Naive B cell (primary cell): ENCODE results near the gene GREB1L. TPM values are rescaled to one million over a fixed set of nuclear protein-coding genes. Genes with fewer than 3 reads are reported as not detected.
"Not testable (repeated sequence)": the region's sequence is repeated elsewhere in the genome, so short reads cannot be mapped to it uniquely, and the experiment has no call there.

Source experiments
- ATAC-seq, 2 donors: fragments of 150-1000 bp; cut with Tn5 transposase; 2 replicates each; pipeline ENCODE4 v1.10.0; 2021; ENCODE audit warnings: low read depth in 2 of 2, mild to moderate bottlenecking in 2 of 2, moderate library complexity in 2 of 2
- DNase-seq: peaks from one replicate; pipeline ENCODE4 v3.0.0; 2022
- H3K27ac Mint-ChIP-seq, 6 donors: one replicate each; pipeline ENCODE4 v1.8.0; 2020 to 2022; ENCODE audit warnings: mild to moderate bottlenecking in 6 of 6, mixed read lengths in 6 of 6, moderate library complexity in 5 of 6, inconsistent platforms in 2 of 6
- H3K27me3 Mint-ChIP-seq, 3 donors: one replicate each; pipeline ENCODE4 v1.8.0; 2021 to 2022; ENCODE audit warnings: mixed read lengths in 3 of 3, mild to moderate bottlenecking in 1 of 3
- H3K36me3 Mint-ChIP-seq, 2 donors: one replicate each; pipeline ENCODE4 v1.8.0; 2020 to 2022; ENCODE audit warnings: mixed read lengths in 2 of 2, inconsistent platforms in 1 of 2, mild to moderate bottlenecking in 1 of 2
- H3K4me1 Mint-ChIP-seq, 3 donors: one replicate each; pipeline ENCODE4 v1.8.0; 2020 to 2022; ENCODE audit warnings: mixed read lengths in 3 of 3, inconsistent platforms in 1 of 3, mild to moderate bottlenecking in 1 of 3, moderate library complexity in 1 of 3
- H3K4me3 Mint-ChIP-seq, 8 donors: one replicate each; pipeline ENCODE4 v1.8.0; 2020 to 2022; ENCODE audit warnings: mild to moderate bottlenecking in 8 of 8, mixed read lengths in 8 of 8, moderate library complexity in 8 of 8, inconsistent platforms in 2 of 8
- H3K9me3 Mint-ChIP-seq, 7 donors: one replicate each; pipeline ENCODE4 v1.8.0; 2020 to 2022; ENCODE audit warnings: mixed read lengths in 7 of 7, mild to moderate bottlenecking in 5 of 7, inconsistent platforms in 2 of 7, moderate library complexity in 1 of 7
- polyA plus RNA-seq, 6 donors: library from polyadenylated mRNA; unstranded; fragments of 300-500 nt; fragmentation: Illumina TruSeq; gene quantifications; one replicate each; pipeline ENCODE4 v1.2.3, GENCODE V29; 2021; ENCODE audit warnings: low read depth in 6 of 6

Gene GREB1L
- polyA plus RNA-seq, 6 donors from 2014 or later = 0.06 to 0.25 (median 0.15) TPM; not detected in 3

GRCh38 chr18:21300908-21301200, 58.8 kb downstream of the GREB1L start:
- H3K27me3 Mint-ChIP-seq = peaks cover 3 to 23% (median 9%) of the 10 kb centered on the region in 3 donors
- no peak overlapping the region for H3K4me3 Mint-ChIP-seq
- peaks cover 0 to 5% (median 0%) of the 10 kb centered on the region in 7 donors for H3K9me3 Mint-ChIP-seq
- H3K27ac Mint-ChIP-seq = no peak overlapping the region
- no peak for DNase-seq
- no peaks in the 10 kb centered on the region for H3K36me3 Mint-ChIP-seq
- H3K4me1 Mint-ChIP-seq = no peaks in the 10 kb centered on the region
- ATAC-seq = no peak

GRCh38 chr18:21303445-21303844, 61.4 kb downstream of the GREB1L start:
- ATAC-seq = no peak
- H3K9me3 Mint-ChIP-seq = peaks cover 0 to 4% (median 0%) of the 10 kb centered on the region in 7 donors

DNA sequence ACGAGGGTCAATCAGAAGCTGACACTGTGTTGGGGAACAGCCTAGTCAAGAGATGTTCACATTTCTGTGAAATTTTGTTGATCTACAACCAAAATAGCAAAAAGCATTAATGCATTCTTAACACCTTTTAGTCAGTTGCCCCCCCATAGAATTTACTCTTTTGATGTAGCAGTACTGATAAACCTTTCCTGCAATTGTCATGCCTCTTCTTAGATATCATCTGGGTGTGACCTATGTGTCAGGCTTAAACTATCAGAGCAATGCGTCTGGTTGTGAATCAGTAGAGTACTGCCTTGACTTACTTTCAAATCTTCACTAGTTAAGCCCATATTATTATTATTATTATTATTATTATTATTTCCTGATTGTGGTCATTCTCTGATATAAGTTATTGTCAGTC, 61.9 kb downstream of the GREB1L start:
- DNase-seq = no peak
- no peak for ATAC-seq
- H3K27me3 Mint-ChIP-seq = peaks cover 7 to 15% (median 13%) of the 10 kb centered on the region in 3 donors
- H3K4me1 Mint-ChIP-seq = no peaks in the 10 kb centered on the region
- peaks cover 0 to 4% (median 0%) of the 10 kb centered on the region in 7 donors for H3K9me3 Mint-ChIP-seq
- no peak overlapping the region for H3K27ac Mint-ChIP-seq
- no peaks in the 10 kb centered on the region for H3K36me3 Mint-ChIP-seq
- H3K4me3 Mint-ChIP-seq = no peak overlapping the region

More at GRCh38 chr18:21303445-21303844, 61.4 kb downstream of the GREB1L start:
- H3K27ac Mint-ChIP-seq = no peak overlapping the region
- H3K27me3 Mint-ChIP-seq = peaks cover 3 to 14% (median 13%) of the 10 kb centered on the region in 3 donors
- no peaks in the 10 kb centered on the region for H3K36me3 Mint-ChIP-seq
- DNase-seq = no peak
- H3K4me1 Mint-ChIP-seq = no peaks in the 10 kb centered on the region
- H3K4me3 Mint-ChIP-seq = no peak overlapping the region

GRCh38 chr18:21305621-21306020, 63.6 kb downstream of the GREB1L start:
- no peaks in the 10 kb centered on the region for H3K4me1 Mint-ChIP-seq
- H3K9me3 Mint-ChIP-seq = peaks cover 0 to 4% (median 0%) of the 10 kb centered on the region in 7 donors
- ATAC-seq (no peak), DNase-seq (no peak)
- H3K27ac Mint-ChIP-seq = no peak overlapping the region
- no peaks in the 10 kb centered on the region for H3K36me3 Mint-ChIP-seq
- H3K27me3 Mint-ChIP-seq = peaks cover 7 to 22% (median 16%) of the 10 kb centered on the region in 3 donors
- H3K4me3 Mint-ChIP-seq = no peak overlapping the region

DNA sequence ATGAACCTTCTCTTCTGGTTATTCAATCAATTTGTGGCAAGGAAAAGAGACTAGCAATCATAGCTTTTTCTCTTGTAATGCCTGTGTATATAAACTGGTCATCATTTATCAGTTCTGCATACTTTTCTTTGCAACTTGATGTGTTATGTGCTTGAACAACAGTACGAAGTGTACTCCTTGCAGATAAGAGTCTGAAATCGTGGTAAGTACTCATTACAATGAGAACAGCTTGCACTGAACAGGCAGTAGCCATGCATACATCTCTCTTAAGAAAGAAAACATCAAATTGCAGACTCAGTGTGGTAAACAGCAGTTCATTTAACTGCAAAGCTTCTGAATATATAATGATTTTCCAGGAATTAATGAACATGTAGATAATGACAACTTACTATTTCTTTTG, 64.3 kb downstream of the GREB1L start:
- DNase-seq (no peak), ATAC-seq (no peak)
- Mint-ChIP-seq H3K36me3 (no peaks in the 10 kb centered on the region), H3K9me3 (peaks cover 0 to 4% (median 0%) of the 10 kb centered on the region in 7 donors), H3K27ac (no peak overlapping the region), H3K27me3 (peaks cover 4 to 22% (median 16%) of the 10 kb centered on the region in 3 donors), H3K4me3 (no peak overlapping the region), H3K4me1 (no peaks in the 10 kb centered on the region)

- H3K27me3 Mint-ChIP-seq = peaks cover 4 to 22% (median 16%) of the 10 kb centered on the region in 3 donors
- H3K9me3 Mint-ChIP-seq = peaks cover 0 to 10% (median 0%) of the 10 kb centered on the region in 7 donors
- H3K36me3 Mint-ChIP-seq = no peaks in the 10 kb centered on the region
- no peak overlapping the region for H3K4me3 Mint-ChIP-seq
- ATAC-seq = no peak
- no peak overlapping the region for H3K27ac Mint-ChIP-seq
- DNase-seq = no peak
- no peaks in the 10 kb centered on the region for H3K4me1 Mint-ChIP-seq
Observed at GRCh38 chr18:21307578-21307977, 65.5 kb downstream of the GREB1L start.

GRCh38 chr18:21309248-21309647, 67.2 kb downstream of the GREB1L start:
- no peak overlapping the region for H3K27ac Mint-ChIP-seq
- no peaks in the 10 kb centered on the region for H3K4me1 Mint-ChIP-seq
- ATAC-seq (no peak), DNase-seq (no peak)
- peaks cover 7 to 22% (median 16%) of the 10 kb centered on the region in 3 donors for H3K27me3 Mint-ChIP-seq
- no peaks in the 10 kb centered on the region for H3K36me3 Mint-ChIP-seq
- peaks cover 0 to 16% (median 0%) of the 10 kb centered on the region in 7 donors for H3K9me3 Mint-ChIP-seq
- no peak overlapping the region for H3K4me3 Mint-ChIP-seq

- peaks cover 0 to 16% (median 0%) of the 10 kb centered on the region in 7 donors for H3K9me3 Mint-ChIP-seq
- H3K27ac Mint-ChIP-seq, H3K27me3 Mint-ChIP-seq, H3K4me1 Mint-ChIP-seq, H3K36me3 Mint-ChIP-seq, DNase-seq, H3K4me3 Mint-ChIP-seq, ATAC-seq: not testable (repeated sequence)
Observed at GRCh38 chr18:21311980-21312379, 69.9 kb downstream of the GREB1L start.

- no peak for DNase-seq
- no peak overlapping the region for H3K4me3 Mint-ChIP-seq
- peaks cover 5 to 9% (median 7%) of the 10 kb centered on the region in 3 donors for H3K27me3 Mint-ChIP-seq
- no peaks in the 10 kb centered on the region for H3K36me3 Mint-ChIP-seq
- no peak for ATAC-seq
- no peak overlapping the region for H3K27ac Mint-ChIP-seq
- H3K4me1 Mint-ChIP-seq = no peaks in the 10 kb centered on the region
- peaks cover 0 to 16% (median 0%) of the 10 kb centered on the region in 7 donors for H3K9me3 Mint-ChIP-seq
Observed at GRCh38 chr18:21313576-21313975, 71.5 kb downstream of the GREB1L start.

DNA sequence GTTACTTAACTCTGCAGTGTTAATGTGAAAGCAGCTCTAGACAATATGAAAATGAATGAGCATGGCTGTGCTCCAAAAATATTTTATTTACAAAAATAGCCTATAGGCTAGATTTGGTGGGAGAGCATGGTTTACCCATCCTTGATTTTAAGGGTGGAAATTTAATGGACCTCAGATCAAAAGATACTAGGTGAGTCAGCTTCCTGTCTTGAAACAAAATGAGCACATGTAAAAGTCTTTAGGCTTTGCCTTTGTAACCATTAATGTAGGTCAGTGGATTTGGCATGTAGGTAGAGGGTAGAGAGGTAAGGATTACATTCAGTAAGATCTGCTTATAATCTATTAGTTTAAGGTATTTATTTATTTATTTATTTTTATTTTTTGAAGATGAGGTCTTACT, 72.7 kb downstream of the GREB1L start:
- ATAC-seq (no peak), DNase-seq (no peak)
- peaks cover 8 to 10% (median 9%) of the 10 kb centered on the region in 3 donors for H3K27me3 Mint-ChIP-seq
- no peaks in the 10 kb centered on the region for H3K4me1 Mint-ChIP-seq
- H3K9me3 Mint-ChIP-seq = peaks cover 0 to 16% (median 0%) of the 10 kb centered on the region in 7 donors
- no peaks in the 10 kb centered on the region for H3K36me3 Mint-ChIP-seq
- H3K4me3 Mint-ChIP-seq = no peak overlapping the region
- H3K27ac Mint-ChIP-seq = no peak overlapping the region

- H3K36me3 Mint-ChIP-seq, H3K4me3 Mint-ChIP-seq, ATAC-seq, H3K27ac Mint-ChIP-seq, H3K27me3 Mint-ChIP-seq, H3K4me1 Mint-ChIP-seq, DNase-seq: not testable (repeated sequence)
- peaks cover 0 to 20% (median 0%) of the 10 kb centered on the region in 7 donors for H3K9me3 Mint-ChIP-seq
Observed at GRCh38 chr18:21315126-21315525, 73.1 kb downstream of the GREB1L start.

- H3K27ac Mint-ChIP-seq = no peak overlapping the region
- H3K4me1 Mint-ChIP-seq = no peaks in the 10 kb centered on the region
- ATAC-seq (no peak), DNase-seq (no peak)
- no peak overlapping the region for H3K4me3 Mint-ChIP-seq
- no peaks in the 10 kb centered on the region for H3K36me3 Mint-ChIP-seq
- H3K27me3 Mint-ChIP-seq = peaks cover 8 to 14% (median 9%) of the 10 kb centered on the region in 3 donors
- H3K9me3 Mint-ChIP-seq = peaks cover 0 to 21% (median 0%) of the 10 kb centered on the region in 7 donors
Observed at GRCh38 chr18:21315741-21316197, 73.7 kb downstream of the GREB1L start.

GRCh38 chr18:21316296-21316695, 74.3 kb downstream of the GREB1L start:
- Mint-ChIP-seq H3K27me3 (peaks cover 8 to 16% (median 9%) of the 10 kb centered on the region in 3 donors), H3K27ac (no peak overlapping the region), H3K4me3 (no peak overlapping the region), H3K9me3 (peaks cover 0 to 19% (median 0%) of the 10 kb centered on the region in 7 donors), H3K4me1 (no peaks in the 10 kb centered on the region), H3K36me3 (no peaks in the 10 kb centered on the region)
- no peak for ATAC-seq
- no peak for DNase-seq

DNA sequence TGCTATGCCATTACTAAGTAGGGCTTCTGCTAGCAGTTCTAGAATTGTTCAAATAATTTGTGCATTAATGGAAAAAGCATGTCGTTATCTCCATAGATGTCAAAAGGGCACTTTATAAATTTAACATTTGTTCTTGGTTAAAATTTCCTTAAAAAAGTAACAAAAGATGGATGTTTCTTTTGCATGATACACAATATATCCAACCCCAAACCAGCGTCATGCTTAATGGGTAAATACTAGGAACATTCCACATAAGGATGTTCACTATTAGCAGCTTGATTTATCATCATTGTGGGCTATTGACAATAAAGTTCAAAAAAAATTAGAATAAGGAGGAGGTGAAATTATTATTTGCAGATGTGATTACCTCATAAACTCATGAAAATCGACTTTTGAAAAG, 79.7 kb downstream of the GREB1L start:
- H3K36me3 Mint-ChIP-seq = no peaks in the 10 kb centered on the region
- no peak overlapping the region for H3K4me3 Mint-ChIP-seq
- H3K9me3 Mint-ChIP-seq = peaks cover 0 to 5% (median 0%) of the 10 kb centered on the region in 7 donors
- H3K27ac Mint-ChIP-seq = no peak overlapping the region
- H3K4me1 Mint-ChIP-seq = no peaks in the 10 kb centered on the region
- peaks cover 9 to 16% (median 12%) of the 10 kb centered on the region in 3 donors for H3K27me3 Mint-ChIP-seq
- DNase-seq (no peak), ATAC-seq (no peak)

- DNase-seq = no peak
- Mint-ChIP-seq H3K4me3 (no peak overlapping the region), H3K27me3 (peaks cover 0 to 10% (median 0%) of the 10 kb centered on the region in 3 donors), H3K36me3 (no peaks in the 10 kb centered on the region), H3K4me1 (no peaks in the 10 kb centered on the region), H3K9me3 (peaks cover 0 to 4% (median 0%) of the 10 kb centered on the region in 7 donors), H3K27ac (no peak overlapping the region)
- ATAC-seq = no peak
Observed at GRCh38 chr18:21327101-21327500, 85.1 kb downstream of the GREB1L start.
